HT-29 (cell line): ENCODE results near the gene ENPEP. TPM values are rescaled to one million over a fixed set of nuclear protein-coding genes. Genes with fewer than 3 reads are reported as not detected.
"Not testable (repeated sequence)": the region's sequence is repeated elsewhere in the genome, so short reads cannot be mapped to it uniquely, and the experiment has no call there.

ENCODE experiments used
- DNase-seq: peaks from one replicate; pipeline ENCODE4 v3.0.0-alpha.2; 2015; ENCODE audit warnings: low spot score
- total RNA-seq: library from RNA; depleted of rRNA; stranded (reverse); fragments of >200 nt; shearing (Covaris generic); gene quantifications from 2 replicates; pipeline ENCODE4 v1.2.3, GENCODE V29; 2014

The ENPEP gene
- total RNA-seq, 1 experiment from 2014 or later = 0.61 TPM

GRCh38 chr4:110518889-110519490, 43.0 kb downstream of the ENPEP start:
- peak; percentile 65 for DNase-seq

- DNase-seq = no peak
Observed at GRCh38 chr4:110520886-110521285, 44.9 kb downstream of the ENPEP start.

GRCh38 chr4:110526589-110526988, 50.6 kb downstream of the ENPEP start:
- no peak for DNase-seq

GRCh38 chr4:110527156-110527555, 51.2 kb downstream of the ENPEP start:
- DNase-seq = no peak

GRCh38 chr4:110532901-110533589, 57.1 kb downstream of the ENPEP start:
- DNase-seq = no peak

- no peak for DNase-seq
Observed at GRCh38 chr4:110533590-110533910, 57.6 kb downstream of the ENPEP start.

- peak; percentile 63 for DNase-seq
Observed at GRCh38 chr4:110533940-110534339, 58.0 kb downstream of the ENPEP start.

- DNase-seq = no peak
Observed at GRCh38 chr4:110540581-110540980, 64.6 kb downstream of the ENPEP start.

GRCh38 chr4:110540982-110541451, 65.1 kb downstream of the ENPEP start:
- no peak for DNase-seq

- DNase-seq = no peak
Observed at GRCh38 chr4:110543577-110543976, 67.6 kb downstream of the ENPEP start.

- DNase-seq = no peak
Observed at GRCh38 chr4:110544594-110544993, 68.6 kb downstream of the ENPEP start.

GRCh38 chr4:110550260-110550659, 74.3 kb downstream of the ENPEP start:
- DNase-seq = no peak

GRCh38 chr4:110553197-110553596, 77.2 kb downstream of the ENPEP start:
- no peak for DNase-seq

GRCh38 chr4:110567214-110567613, 91.3 kb downstream of the ENPEP start:
- DNase-seq = no peak

GRCh38 chr4:110576696-110577095, 100.7 kb downstream of the ENPEP start:
- not testable (repeated sequence) for DNase-seq

- peak; percentile 55 for DNase-seq
Observed at GRCh38 chr4:110586131-110586850, 110.3 kb downstream of the ENPEP start.

GRCh38 chr4:110587666-110588285, 111.8 kb downstream of the ENPEP start:
- no peak for DNase-seq

GRCh38 chr4:110589297-110589696, 113.3 kb downstream of the ENPEP start:
- DNase-seq = peak; percentile 12

GRCh38 chr4:110595583-110595982, 119.6 kb downstream of the ENPEP start:
- DNase-seq = no peak

- DNase-seq = no peak
Observed at GRCh38 chr4:110596431-110596830, 120.5 kb downstream of the ENPEP start.

- no peak for DNase-seq
Observed at GRCh38 chr4:110597582-110597981, 121.6 kb downstream of the ENPEP start.

- no peak for DNase-seq
Observed at GRCh38 chr4:110602061-110602460, 126.1 kb downstream of the ENPEP start.
